CD4-positive, alpha-beta T cell treated with Interleukin-15 for 1 hour (primary cell): Measurements from ENCODE around the gene BAIAP3.

Experiments
- DNase-seq: peaks from one replicate; pipeline ENCODE4 v3.0.0-alpha.2; 2020

BAIAP3 gene

DNA sequence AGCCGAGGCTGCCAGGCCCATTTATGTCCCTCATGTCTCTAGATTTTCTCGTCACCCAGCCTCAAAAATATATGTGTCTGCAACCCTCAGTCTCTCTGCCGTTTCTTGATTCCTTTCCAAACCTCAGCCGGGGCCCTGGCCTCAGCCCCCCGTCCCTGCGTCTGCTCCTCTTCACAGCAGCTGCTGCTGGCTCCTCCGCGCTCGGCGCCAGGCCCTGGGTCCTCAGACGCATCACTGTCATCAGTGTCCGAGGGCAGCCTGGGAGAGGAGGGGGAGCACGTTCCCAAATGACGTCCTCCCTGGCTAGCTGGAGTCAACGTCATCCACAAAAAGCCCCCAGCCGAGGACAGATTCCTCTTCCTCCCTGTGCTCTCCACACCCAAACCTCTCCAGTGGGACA is 15.9 kb downstream of the BAIAP3 start:
- DNase-seq, result no peak

DNA sequence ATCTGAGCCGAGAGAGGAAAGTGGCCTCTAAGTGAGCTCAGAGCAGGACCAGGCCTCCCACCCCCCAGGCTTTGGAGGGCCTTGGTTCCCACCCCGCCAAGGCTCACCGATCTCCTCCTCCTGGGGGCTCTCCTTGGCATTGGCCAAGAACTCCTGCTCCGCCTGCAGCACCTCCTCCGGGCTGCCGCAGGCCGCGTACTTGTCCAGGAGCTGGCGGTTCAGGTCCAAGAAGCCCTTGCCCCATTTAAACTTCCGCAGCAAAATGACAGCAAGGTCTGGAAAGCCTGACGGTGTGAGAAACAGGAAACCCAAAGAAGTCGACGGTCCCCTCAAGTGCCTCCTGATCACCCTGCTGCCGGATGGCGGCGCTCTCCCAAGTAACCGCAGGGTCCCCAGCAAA is 16.5 kb downstream of the BAIAP3 start:
- no peak for DNase-seq

DNA sequence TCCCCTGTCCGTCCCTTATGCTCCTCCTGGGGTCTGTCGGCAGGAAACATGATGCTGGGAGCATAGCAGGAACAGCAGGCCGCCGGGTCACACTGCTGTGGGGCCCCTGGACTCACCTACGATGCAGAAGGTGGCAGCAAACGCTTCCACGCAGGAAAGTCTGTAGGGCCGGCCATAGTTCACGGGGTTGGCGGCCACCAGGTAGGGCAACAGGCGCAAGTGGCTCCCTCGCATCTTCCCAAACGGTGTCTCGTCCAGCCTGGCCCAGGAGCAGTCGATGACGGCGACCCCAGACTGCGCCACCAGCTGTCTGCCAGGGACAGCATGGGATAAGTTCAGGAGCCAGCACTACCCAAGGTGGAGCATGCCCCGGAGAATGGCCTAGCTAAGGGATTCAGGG is 17.2 kb downstream of the BAIAP3 start:
- DNase-seq, result no peak

DNA sequence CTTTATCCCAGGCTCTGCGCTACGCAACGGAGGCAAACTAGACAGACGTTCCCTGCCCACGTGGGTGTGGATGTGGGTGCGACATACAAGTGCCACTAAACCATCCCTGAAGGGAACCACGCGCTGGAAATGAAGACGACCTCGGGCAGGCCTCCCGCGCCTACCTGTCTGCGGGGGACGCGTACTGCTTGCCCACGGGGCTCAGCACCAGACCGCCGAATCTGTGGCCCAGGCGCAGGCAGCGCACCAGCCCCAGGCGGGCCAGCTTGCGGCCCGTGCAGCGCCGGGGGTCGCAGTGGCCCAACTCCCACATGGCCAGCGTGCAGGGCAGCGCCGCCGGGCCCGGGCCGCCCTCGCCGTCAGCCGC is 17.8 kb downstream of the BAIAP3 start:
- no peak for DNase-seq

DNA sequence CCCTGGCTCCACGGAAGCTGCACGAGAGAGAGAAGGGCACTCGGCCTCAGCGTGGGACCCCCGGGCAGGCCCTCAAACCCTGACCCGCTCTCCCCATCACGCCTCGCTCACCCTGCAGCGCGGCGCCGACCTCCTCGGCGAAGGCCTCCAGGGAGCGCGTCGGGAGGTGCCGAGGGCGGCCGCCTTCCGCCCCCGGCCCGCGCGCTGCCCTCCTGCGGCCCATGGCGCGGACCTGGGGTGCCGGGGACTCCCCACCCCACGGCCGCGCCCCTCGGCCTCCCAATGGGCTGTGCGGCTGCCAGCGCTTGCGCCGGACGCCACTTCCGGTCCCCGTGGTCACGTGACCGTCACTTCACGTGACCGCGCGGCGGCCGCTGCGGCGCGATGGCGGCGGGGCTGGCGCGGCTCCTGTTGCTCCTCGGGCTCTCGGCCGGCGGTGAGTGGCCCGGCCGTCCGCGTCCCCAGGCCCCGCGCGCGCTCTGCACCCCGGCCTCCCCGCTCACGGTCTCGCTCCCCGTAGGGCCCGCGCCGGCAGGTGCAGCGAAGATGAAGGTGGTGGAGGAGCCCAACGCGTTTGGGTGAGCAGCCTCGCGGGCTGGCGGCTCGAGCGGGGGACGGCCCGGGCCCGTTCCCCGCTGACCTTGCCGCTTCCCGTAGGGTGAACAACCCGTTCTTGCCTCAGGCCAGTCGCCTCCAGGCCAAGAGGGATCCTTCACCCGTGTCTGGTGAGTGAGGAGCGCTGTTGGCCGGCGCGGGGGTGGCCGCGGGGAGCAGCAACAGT is 18.3 kb downstream of the BAIAP3 start, which contains the start of the genes GNPTG and TSR3:
TSS of gene GNPTG (plus strand) at position 350 of the 781 bp plus-strand sequence. CDS start at position 385, 35 bp downstream.
TSS of gene TSR3 (minus strand) at position 297 of the 781 bp plus-strand sequence. CDS start at position 223, 74 bp downstream.
- peak; percentile 88 for DNase-seq

DNA sequence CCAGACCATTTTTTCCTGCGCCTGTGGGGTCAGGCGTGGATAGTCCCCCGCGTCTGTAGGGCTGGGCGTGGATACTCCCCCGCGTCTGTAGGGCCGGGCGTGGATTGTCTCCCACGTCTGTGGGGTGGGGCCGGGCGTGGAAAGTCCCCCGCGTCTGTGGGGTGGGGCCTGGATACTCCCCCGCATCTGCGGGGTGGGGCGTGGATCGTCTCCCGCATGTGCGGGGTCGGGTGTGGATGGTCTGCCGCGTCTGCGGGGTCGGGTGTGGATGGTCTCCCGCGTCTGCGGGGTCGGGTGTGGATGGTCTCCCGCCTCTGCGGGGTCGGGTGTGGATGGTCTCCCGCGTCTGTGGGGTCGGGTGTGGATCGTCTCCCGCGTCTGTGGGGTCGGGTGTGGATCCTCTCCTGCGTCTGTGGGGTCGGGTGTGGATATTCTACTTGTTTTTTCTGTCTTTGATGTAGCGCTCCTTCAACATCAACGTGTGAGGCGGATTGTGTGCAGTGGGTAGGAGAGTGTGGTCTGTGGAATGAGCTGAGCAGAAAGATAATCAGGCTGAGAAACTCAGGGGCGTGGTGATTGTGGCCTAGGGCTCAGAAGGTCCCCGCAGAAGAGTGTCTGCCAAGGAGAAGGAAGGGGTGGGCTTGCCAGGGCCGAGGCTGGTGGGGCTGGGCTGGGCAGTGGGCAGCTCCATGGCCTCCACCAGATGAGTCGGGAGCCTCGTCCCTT is 21.5 kb downstream of the BAIAP3 start:
- no peak for DNase-seq

DNA sequence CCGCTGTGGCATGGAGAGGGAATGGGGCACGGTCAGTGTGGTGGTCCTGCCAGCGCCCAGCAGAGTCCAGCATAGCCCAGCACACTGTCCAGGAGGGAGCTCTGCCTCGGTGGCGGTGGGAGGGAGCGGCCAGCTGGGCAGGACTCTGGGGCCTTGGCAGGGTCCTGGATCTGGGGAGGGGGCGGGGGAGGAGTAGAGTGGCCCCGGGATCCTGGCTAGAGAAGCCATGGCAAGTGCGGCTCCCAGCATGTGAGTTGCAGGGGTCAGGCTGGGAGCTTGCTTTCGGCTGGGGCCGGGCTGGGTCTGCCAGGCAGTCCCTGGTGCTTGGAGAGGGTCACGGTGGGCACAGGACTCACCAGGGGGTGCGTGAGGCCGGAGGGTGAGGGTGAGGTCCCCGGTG is 22.1 kb downstream of the BAIAP3 start:
- no peak for DNase-seq

DNA sequence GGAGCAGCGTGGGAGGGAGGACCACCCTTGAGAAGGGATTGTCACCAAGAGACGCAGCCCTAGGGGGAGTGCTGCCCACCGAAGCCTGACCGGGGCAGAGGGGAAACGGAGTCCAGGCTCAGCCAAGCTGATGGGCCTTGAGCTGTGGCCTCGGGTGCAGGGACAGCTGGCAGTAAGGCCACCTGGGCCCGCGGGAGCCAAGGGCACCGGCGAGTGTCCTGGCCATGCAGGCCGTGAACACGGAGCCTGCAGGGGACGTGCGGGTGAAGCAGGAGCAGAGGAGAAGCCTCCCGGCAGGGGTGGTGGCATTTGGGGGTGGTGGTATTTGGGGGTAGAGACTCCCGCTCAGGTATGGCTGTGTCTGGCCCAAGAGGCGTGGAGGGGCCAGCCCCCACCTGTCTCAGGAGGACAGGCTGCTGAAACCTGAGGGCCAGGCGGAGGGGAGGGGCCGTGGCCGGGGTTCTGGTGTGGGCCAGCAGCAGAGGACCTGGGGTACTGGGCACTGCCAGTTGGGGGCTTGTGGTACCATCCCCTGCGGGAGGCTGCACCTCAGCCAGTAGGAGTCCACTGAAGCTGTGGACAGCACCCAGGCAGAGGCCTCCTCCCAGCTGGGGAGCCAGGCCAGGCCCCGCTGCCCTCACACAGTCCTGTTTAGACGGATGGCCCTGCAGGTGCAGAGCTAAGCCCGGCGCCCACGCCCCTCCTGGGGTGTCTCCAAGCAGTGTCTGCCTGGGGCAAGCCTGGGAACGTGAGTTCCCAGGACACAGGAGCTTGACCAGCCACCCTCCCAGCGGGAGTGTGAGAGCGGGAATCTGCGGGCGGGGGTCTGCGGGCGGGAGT is 22.8 kb downstream of the BAIAP3 start:
- DNase-seq, result no peak

DNA sequence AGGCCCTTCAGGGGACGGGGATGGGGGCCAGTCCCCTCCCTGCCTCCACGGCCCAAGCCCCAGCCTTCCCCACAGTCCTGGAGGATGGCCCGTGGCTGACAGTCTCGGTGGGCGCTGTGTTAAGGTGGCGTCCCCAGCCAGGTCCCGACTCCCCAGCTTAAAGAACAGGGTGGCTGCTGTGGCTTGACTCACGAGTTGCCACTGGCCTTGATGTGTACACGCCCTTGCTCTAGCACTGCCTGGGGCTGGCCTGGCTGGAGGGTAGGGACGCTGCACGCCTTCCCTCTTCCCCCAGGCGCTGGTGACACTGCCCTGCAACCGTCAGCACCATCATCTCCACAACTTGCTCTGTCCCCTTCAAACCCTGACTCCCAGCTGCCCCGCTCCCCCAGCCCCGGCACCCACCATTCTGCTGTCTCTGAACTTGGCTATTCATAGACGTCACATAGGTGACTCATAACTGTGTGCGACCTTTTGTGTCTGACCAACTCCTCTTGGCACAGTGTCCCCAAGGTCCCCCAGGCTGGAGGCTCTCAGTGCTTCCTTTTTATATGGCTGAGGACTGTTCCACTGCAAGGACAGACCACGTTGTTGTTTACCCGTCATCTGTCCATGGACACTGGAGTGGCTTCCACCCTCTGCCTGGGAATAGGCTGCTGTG is 24.6 kb downstream of the BAIAP3 start:
- no peak for DNase-seq

DNA sequence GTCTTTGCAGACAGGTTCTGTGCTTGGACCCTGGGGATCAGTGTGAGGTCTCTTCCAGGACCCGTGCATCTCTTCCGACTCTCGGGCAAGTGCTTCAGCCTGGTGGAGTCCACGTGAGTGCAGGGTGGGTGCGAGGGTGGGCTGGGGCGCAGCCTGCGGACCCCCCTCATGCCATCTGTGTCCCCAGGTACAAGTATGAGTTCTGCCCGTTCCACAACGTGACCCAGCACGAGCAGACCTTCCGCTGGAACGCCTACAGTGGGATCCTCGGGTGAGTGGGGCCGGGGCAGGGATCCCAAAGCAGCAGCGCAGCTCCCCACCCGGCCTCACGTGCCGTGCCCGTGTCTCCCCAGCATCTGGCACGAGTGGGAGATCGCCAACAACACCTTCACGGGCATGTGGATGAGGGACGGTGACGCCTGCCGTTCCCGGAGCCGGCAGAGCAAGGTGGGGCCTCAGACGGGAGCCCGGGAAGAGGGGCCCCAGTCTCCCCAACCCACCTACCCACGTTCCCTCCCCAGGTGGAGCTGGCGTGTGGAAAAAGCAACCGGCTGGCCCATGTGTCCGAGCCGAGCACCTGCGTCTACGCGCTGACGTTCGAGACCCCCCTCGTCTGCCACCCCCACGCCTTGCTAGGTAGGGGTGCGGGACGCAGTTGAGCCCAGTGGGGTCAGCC is 28.4 kb downstream of the BAIAP3 start:
- no peak for DNase-seq

DNA sequence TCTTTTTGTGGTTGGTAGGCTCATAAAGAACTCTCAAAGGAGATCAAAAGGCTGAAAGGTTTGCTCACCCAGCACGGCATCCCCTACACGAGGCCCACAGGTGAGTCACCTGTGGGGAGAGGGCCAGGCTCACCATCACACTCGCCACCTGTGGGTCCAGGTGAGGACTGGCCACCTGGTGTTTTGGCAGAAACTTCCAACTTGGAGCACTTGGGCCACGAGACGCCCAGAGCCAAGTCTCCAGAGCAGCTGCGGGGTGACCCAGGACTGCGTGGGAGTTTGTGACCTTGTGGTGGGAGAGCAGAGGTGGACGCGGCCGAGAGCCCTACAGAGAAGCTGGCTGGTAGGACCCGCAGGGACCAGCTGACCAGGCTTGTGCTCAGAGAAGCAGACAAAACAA is 29.4 kb downstream of the BAIAP3 start:
- DNase-seq, result no peak

DNA sequence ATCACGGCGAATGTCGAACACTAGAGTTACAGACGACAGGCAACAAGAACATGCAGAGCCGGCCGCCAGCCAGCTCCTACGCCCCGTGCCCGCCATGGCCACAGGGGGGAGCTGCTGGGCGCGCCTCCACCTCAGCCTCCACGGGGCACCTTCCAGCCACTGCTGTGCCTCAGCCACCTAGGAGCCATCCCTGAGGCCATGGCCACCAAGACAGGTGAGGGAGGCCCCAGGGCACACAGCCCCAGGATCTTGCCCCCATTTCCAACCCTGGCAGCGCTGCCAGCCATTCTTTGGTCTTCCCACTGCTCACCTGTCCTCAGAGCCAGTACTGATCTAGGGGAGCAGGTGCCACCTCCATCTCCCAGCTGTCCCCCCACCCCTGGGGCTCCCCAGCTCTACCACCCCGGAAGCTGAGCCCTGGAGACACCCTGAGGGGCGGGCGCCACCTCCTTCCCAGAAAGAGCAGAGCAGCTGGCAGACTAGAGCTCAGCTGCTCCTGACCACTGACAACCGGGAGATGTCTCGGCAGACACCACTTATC is 30.1 kb downstream of the BAIAP3 start:
- DNase-seq, result peak; percentile 60

DNA sequence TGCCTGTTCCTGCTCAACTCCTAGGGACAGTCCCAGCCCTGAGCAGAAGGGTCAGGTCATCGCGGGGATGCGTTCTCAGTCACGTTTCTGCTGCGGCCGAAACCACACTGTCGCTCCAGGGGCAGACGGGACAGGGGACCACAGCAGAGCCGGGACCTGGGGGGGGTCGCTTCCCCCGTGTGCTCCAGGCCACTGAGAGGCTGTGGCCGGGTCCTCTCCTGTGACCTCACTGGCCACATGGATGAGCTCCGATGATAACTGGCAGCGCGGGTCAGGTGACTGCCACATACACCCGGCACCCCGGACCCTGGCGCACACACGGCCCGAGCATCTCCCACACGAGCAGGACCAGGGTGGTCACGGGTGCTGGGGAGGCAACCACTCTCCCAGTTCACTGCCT is 31.1 kb downstream of the BAIAP3 start:
- no peak for DNase-seq

DNA sequence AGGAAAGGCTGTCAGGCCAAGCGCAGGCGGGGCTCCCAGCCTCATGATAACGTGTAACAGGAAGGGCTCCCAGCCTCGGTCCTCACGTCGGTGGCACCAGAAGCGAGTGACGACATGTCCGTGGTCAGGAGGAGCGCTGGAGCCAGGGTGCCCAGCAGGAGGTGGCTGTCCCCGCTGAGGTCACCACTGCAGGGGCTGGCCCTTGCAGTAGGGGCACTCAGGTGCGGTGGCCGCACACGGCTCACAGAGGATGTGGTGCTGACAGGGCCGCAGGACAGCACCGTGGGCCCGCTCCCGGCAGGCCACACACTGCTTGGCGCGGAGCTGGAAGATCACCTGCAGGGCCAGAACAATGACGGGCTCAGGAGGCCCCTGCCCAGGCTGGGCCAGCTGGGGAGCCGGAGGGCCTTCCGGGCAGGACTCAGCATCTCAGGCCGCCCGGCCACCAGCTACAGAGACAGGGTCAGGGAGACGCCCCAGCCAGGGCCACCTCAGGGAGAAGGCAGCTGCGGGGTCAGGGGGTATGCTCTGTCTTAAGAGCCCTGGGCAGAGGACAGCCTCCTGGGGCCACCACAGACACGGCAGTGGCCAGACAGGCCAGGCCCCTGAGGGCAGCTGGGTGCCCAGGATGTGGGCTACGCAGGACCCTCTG is 32.7 kb downstream of the BAIAP3 start:
- no peak for DNase-seq

DNA sequence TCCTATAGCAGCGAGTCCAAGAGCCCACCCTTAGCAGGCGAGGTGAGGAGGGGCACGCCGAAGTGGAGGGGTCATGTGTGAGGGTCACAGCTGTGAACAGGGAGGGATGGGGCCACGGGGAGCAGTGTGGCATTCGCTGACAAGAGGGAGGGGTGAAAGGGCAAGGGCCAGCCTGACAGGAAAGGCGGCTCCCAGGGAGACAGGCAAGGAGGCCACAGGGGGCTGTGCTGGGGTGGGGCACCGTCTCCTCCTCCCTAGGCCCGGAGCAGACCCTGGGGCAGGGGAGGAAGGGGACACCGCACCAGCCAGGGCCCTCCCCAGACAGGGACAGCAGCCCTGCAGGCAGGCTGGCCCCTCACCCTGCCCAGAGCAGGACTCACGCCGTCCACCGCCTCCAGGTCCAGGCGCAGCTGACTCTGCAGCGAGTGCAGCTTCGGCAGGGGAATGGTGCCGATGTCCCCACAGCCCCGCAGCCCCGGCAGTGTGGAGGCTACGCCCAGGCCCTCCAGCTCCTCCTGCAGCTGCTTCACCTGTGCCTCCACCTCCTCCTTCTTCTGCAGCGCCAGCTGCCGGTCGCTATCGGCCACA is 33.4 kb downstream of the BAIAP3 start:
- no peak for DNase-seq

DNA sequence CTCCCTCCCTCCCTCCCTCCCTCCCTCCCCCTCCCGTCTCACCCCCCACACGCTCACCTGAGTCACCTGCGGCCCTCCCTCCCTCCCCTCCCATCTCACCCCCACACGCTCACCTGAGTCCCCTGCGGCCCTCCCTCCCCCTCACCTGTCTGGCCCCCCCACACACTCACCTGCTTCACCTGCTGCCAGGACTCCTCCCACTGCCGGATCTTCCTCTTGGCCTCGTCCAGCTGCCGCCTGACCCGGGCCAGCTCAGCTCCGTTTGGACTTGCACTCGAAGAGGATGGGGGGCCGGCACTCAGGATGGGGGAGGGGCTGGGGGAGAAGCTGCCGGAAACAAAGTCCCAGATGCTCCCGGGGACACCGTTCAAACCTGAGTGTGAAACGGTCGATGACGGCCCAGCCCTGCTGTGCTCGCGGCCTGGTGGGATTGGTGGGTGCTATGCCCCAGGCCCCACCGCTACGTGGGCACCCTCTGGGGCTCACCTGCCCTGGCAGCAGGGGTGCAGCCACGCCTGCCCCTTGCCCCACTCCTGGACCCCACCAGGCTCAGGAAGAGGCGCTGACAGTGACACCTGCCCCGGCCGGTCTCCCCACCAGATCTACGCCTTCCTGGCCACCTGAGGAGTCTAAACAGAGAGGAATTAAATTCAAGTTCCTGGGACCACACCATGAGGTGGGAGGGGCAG is 34.2 kb downstream of the BAIAP3 start:
- no peak for DNase-seq

DNA sequence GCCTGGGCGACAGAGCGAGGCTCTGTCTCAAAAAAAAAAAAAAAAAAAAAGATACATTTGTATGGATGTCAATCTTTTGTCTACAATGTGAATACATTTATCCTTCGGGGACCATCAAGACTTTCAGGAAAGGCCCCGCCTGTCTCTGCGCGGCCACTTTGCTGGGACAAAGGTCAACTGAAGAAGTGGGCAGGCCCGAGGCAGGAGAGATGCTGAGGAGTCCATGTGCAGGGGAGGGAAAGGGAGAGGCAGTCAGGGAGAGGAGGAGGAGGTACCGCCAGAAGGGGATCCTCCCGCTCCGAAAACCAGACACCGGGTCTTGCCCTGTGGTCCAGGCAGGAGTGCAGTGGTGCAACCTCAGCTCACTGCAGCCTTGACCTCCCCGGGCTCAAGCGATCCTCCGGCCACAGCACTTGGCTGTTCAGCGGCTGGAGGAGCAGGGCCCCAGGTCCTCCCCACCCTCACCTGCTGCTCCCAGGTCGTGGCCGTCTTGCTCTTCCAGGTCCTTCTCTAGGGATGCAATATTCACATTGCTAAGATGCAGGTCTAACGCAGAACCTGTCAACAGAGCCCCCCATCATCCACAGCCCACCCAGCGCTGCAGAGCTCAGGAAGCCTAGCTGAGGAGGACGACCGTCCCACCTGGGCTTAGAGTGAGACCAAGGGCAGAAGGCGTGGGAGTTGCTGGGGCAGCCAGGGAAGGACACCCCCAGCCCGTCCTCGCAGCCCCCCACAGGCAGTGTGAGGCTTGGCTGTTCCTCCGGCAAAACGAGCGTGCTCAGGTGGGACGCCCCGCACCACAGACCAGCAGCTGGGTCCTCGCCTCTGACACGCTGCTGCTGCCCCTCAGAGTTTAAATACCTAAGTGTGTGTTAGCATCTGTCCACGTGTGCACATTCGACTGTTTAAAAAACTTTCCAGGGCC is 37.9 kb downstream of the BAIAP3 start:
- no peak for DNase-seq

DNA sequence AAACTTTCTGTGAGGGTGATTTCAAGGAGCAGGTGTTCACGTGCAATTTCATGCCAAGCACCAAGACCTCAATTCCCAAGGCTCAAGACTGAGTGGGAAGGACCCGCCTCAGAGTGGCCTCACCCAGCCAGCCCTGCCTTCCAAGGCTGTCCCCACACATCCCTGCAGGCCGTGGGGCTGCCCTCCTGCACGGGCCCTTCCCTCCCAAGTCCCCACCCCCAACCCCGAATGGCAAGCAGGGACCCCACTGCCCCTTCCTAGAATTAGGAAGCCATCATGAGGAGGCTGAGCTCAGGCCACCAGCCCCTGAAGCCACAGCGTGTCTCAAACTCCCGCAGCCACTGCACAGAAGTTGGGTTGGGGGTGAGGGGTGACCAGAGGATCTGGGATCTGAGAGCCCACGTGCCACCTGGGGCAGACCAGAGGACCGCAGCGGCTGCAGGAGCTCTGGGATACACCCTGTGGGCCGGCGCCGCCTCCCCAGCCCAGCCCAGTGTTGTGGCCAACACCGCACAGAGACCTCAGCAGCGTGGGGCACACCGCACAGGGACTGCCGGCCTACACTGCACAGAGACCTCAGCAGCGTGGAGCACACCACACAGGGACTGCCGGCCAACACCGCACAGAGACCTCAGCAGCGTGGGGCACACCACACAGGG is 39.0 kb downstream of the BAIAP3 start:
- no peak for DNase-seq
